H9 (cell line): ENCODE results near the gene LCE1E. TPM values are rescaled to one million over a fixed set of nuclear protein-coding genes. Genes with fewer than 3 reads are reported as not detected.

Experiments
- DNase-seq: peaks from one replicate; pipeline ENCODE4 v3.0.0-alpha.2; 2017
- H2AFZ ChIP-seq: one replicate; pipeline ENCODE4 v1.6.1; 2013; ENCODE audit warnings: mild to moderate bottlenecking, low read length, control low read depth, moderate library complexity
- H2AK5ac ChIP-seq: 2 replicates; pipeline ENCODE4 v1.6.1; 2013; ENCODE audit warnings: low read length, control low read depth, mixed read lengths; ENCODE audit not compliant: insufficient read length
- H2BK120ac ChIP-seq: one replicate; pipeline ENCODE4 v1.6.1; 2013; ENCODE audit warnings: low read depth, mild to moderate bottlenecking, low read length, control low read depth, inconsistent platforms; ENCODE audit not compliant: poor library complexity, severe bottlenecking
- H2BK12ac ChIP-seq: 2 replicates; pipeline ENCODE4 v1.6.1; 2013; ENCODE audit warnings: low read length, control low read depth, mixed read lengths, low read depth; ENCODE audit not compliant: insufficient read length
- H2BK15ac ChIP-seq: 2 replicates; pipeline ENCODE4 v1.6.1; 2013; ENCODE audit warnings: low read depth, low read length, control low read depth
- H2BK20ac ChIP-seq: one replicate; pipeline ENCODE4 v1.6.1; 2013; ENCODE audit warnings: low read depth, mild to moderate bottlenecking, low read length, control low read depth, inconsistent platforms; ENCODE audit not compliant: poor library complexity, severe bottlenecking
- H2BK5ac ChIP-seq: 2 replicates; pipeline ENCODE4 v1.6.1; 2013; ENCODE audit warnings: low read length, control low read depth, mixed read lengths; ENCODE audit not compliant: insufficient read length
- H3K14ac ChIP-seq: 2 replicates; pipeline ENCODE4 v1.6.1; 2013; ENCODE audit warnings: low read length, control low read depth; ENCODE audit not compliant: insufficient read depth
- H3K18ac ChIP-seq: 2 replicates; pipeline ENCODE4 v1.6.1; 2013; ENCODE audit warnings: low read depth, mild to moderate bottlenecking, mixed read lengths, low read length, control low read depth; ENCODE audit not compliant: insufficient read length
- H3K23ac ChIP-seq: 2 replicates; pipeline ENCODE4 v1.6.1; 2013; ENCODE audit warnings: low read length, control low read depth, mixed read lengths, low read depth; ENCODE audit not compliant: insufficient read length
- H3K23me2 ChIP-seq: 2 replicates; pipeline ENCODE4 v1.6.1; 2013; ENCODE audit warnings: low read depth, mild to moderate bottlenecking, mixed read lengths, low read length, control low read depth; ENCODE audit not compliant: insufficient read length, poor library complexity, severe bottlenecking
- H3K27ac ChIP-seq: 2 replicates; pipeline ENCODE4 v1.5.1; 2013; ENCODE audit warnings: low read length, control low read depth, mixed read lengths, low read depth; ENCODE audit not compliant: insufficient read length
- H3K27me3 ChIP-seq: 2 replicates; pipeline ENCODE4 v1.6.1; 2013; ENCODE audit warnings: low read length, control low read depth, inconsistent platforms; ENCODE audit not compliant: insufficient read depth
- H3K4ac ChIP-seq: 2 replicates; pipeline ENCODE4 v1.6.1; 2013; ENCODE audit warnings: low read depth, mild to moderate bottlenecking, control low read depth, inconsistent platforms, low read length, moderate library complexity
- H3K4me1 ChIP-seq: 2 replicates; pipeline ENCODE4 v1.6.1; 2013; ENCODE audit warnings: low read length, control low read depth, inconsistent platforms; ENCODE audit not compliant: insufficient read depth
- H3K4me2 ChIP-seq: 2 replicates; pipeline ENCODE4 v1.6.1; 2013; ENCODE audit warnings: low read length, control low read depth, mixed read lengths; ENCODE audit not compliant: insufficient read length, insufficient read depth
- H3K56ac ChIP-seq: 2 replicates; pipeline ENCODE4 v1.6.1; 2013; ENCODE audit warnings: low read depth, mild to moderate bottlenecking, mixed read lengths, low read length, control low read depth; ENCODE audit not compliant: insufficient read length
- H3K79me1 ChIP-seq: 2 replicates; pipeline ENCODE4 v1.6.1; 2013; ENCODE audit warnings: low read depth, mild to moderate bottlenecking, moderate library complexity, low read length, control low read depth, inconsistent platforms; ENCODE audit not compliant: insufficient read depth, poor library complexity, severe bottlenecking
- H3K79me2 ChIP-seq: 2 replicates; pipeline ENCODE4 v1.6.1; 2013; ENCODE audit warnings: low read length, control low read depth, inconsistent platforms; ENCODE audit not compliant: insufficient read depth
- H3K9ac ChIP-seq: 2 replicates; pipeline ENCODE4 v1.6.1; 2013; ENCODE audit warnings: low read length, control low read depth, mixed read lengths; ENCODE audit not compliant: insufficient read length; ENCODE audit errors: extremely low read depth
- H3K9me3 ChIP-seq: one replicate; pipeline ENCODE4 v1.6.1; 2013; ENCODE audit warnings: low read depth, low read length, inconsistent platforms; ENCODE audit not compliant: control insufficient read depth
- H3T11ph ChIP-seq: one replicate; pipeline ENCODE4 v1.6.1; 2013; ENCODE audit warnings: mild to moderate bottlenecking, low read length, control low read depth, inconsistent platforms
- H4K20me1 ChIP-seq: one replicate; pipeline ENCODE4 v1.6.1; 2013; ENCODE audit not compliant: control insufficient read depth, insufficient read length, insufficient read depth
- H4K5ac ChIP-seq: 2 replicates; pipeline ENCODE4 v1.6.1; 2013; ENCODE audit warnings: low read depth, mild to moderate bottlenecking, mixed read lengths, low read length, control low read depth; ENCODE audit not compliant: insufficient read length
- H4K8ac ChIP-seq: replicated peaks from 2 replicates; pipeline ENCODE4 v1.6.1; 2013; ENCODE audit warnings: low read length, control low read depth, mixed read lengths, low read depth; ENCODE audit not compliant: insufficient read length
- H4K91ac ChIP-seq: 2 replicates; pipeline ENCODE4 v1.6.1; 2013; ENCODE audit warnings: low read depth, mild to moderate bottlenecking, moderate library complexity, mixed read lengths, low read length, control low read depth; ENCODE audit not compliant: insufficient read length
- H3K27ac Mint-ChIP-seq, 3 experiments: 2 replicates in 2 of 3; 3 replicates in 1 of 3; pipeline ENCODE4 v1.8.0; 2020 to 2021; ENCODE audit warnings: mixed read lengths in 3 of 3, mild to moderate bottlenecking in 1 of 3, moderate library complexity in 1 of 3
- H3K27me3 Mint-ChIP-seq: 2 replicates; pipeline ENCODE4 v1.8.0; 2021; ENCODE audit warnings: low read depth, mild to moderate bottlenecking, moderate library complexity, mixed read lengths
- H3K36me3 Mint-ChIP-seq, 3 experiments: 2 replicates in 2 of 3; 3 replicates in 1 of 3; pipeline ENCODE4 v1.8.0; 2020 to 2021; ENCODE audit warnings: low read depth in 3 of 3, mixed read lengths in 3 of 3; ENCODE audit not compliant: insufficient read depth in 1 of 3
- H3K4me1 Mint-ChIP-seq, 2 experiments: 2 replicates each; pipeline ENCODE4 v1.8.0; 2020; ENCODE audit warnings: mixed read lengths in 2 of 2
- H3K4me3 Mint-ChIP-seq, 2 experiments: 2 replicates in 1 of 2; 3 replicates in 1 of 2; pipeline ENCODE4 v1.8.0; 2020 to 2021; ENCODE audit warnings: mild to moderate bottlenecking in 2 of 2, mixed read lengths in 2 of 2, moderate library complexity in 1 of 2
- H3K9me3 Mint-ChIP-seq, 2 experiments: 2 replicates in 1 of 2; 3 replicates in 1 of 2; pipeline ENCODE4 v1.8.0; 2020; ENCODE audit warnings: mild to moderate bottlenecking in 2 of 2, mixed read lengths in 2 of 2, moderate library complexity in 1 of 2
- WGBS: extraction: QIAGEN DNeasy Blood & Tissue Kit; methylation state at CpG from one replicate; pipeline ENCODE4 v1.1.7; 2013; ENCODE audit warnings: missing lambda C conversion rate, low lambda C conversion rate, mixed read lengths; ENCODE audit not compliant: insufficient read length; ENCODE audit errors: extremely low coverage; 5-methylcytosine and 5-hydroxymethylcytosine counted together
- total RNA-seq: library from RNA; stranded (reverse); gene quantifications from 2 replicates; pipeline ENCODE4 v1.2.1, GENCODE V29; 2021
- TF ChIP-seq, protein P1 (sequence below): fragments of 200-600 bp; sonication (generic); conservative IDR thresholded peaks from 3 replicates; pipeline ENCODE4 v1.8.0; 2021; ENCODE audit warnings: antibody characterized with exemption, mild to moderate bottlenecking

Gene LCE1E
- total RNA-seq, 1 experiment from 2014 or later = not detected

DNA sequence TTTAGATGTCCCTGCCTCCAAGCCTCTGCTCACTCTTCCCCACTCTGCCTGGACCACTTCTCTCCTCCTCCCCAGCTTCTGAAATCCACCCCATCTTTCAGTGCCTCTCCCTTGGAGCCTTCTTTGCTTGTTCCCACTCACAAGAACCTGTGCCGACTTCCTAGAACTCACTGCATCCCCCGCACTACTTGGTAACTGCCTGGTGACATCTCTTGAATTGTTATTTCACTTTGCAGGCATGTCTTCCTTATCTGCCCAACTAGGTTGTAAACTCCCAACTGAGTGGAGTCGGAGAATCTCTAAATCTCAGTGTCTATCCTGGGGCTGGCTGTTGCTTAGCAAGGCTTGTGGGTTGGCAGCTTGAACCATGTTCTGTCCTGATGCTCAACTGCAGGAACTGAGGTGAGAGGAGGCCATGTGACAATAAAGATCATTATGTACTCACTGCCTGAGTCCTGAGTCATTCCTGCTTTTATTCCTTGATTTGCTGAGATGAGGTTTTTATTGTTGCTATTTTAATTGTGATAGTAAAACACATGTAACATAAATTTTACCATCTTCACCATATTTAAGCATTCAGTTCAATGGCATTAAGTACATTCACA lies 24.3 kb upstream of the LCE1E start:
- H3K27ac Mint-ChIP-seq = no peak overlapping the region
- DNase-seq = no peak
- Histone ChIP-seq H3K4ac (no peak overlapping the region), H4K20me1 (no peaks in the 10 kb centered on the region), H3K79me2 (no peaks in the 10 kb centered on the region), H3K27ac (no peak overlapping the region), H3K27me3 (no peaks in the 10 kb centered on the region), H4K91ac (no peak overlapping the region), H3T11ph (no peak overlapping the region), H3K18ac (no peak overlapping the region), H4K5ac (no peak overlapping the region), H2AK5ac (no peak overlapping the region), H2BK120ac (no peak overlapping the region), H3K79me1 (no peaks in the 10 kb centered on the region), H3K4me1 (no peaks in the 10 kb centered on the region), H2BK20ac (no peak overlapping the region), H3K9ac (no peak overlapping the region), H3K56ac (no peak overlapping the region), H2BK12ac (no peak overlapping the region), H3K23ac (no peak overlapping the region), H3K23me2 (no peaks in the 10 kb centered on the region), H3K9me3 (peaks cover 99% of the 10 kb centered on the region), H2BK15ac (no peak overlapping the region), H3K14ac (no peak overlapping the region), H4K8ac (no peak overlapping the region), H2AFZ (no peak overlapping the region), H2BK5ac (no peak overlapping the region), H3K4me2 (no peak overlapping the region)
- WGBS = no CpG with 5 or more reads among the region's 3 CpGs
- peaks cover 92 to 95% of the 10 kb centered on the region in 2 experiments for H3K9me3 Mint-ChIP-seq
- H3K27me3 Mint-ChIP-seq = peaks cover 4% of the 10 kb centered on the region; the same call in 1 of the 2 replicates
- no peak overlapping the region for H3K4me3 Mint-ChIP-seq
- TF ChIP-seq, protein P1, sequence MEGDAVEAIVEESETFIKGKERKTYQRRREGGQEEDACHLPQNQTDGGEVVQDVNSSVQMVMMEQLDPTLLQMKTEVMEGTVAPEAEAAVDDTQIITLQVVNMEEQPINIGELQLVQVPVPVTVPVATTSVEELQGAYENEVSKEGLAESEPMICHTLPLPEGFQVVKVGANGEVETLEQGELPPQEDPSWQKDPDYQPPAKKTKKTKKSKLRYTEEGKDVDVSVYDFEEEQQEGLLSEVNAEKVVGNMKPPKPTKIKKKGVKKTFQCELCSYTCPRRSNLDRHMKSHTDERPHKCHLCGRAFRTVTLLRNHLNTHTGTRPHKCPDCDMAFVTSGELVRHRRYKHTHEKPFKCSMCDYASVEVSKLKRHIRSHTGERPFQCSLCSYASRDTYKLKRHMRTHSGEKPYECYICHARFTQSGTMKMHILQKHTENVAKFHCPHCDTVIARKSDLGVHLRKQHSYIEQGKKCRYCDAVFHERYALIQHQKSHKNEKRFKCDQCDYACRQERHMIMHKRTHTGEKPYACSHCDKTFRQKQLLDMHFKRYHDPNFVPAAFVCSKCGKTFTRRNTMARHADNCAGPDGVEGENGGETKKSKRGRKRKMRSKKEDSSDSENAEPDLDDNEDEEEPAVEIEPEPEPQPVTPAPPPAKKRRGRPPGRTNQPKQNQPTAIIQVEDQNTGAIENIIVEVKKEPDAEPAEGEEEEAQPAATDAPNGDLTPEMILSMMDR = no peak
- H3K36me3 Mint-ChIP-seq = peaks cover 21 to 40% (median 22%) of the 10 kb centered on the region in 3 experiments; a peak in 6 of 7 replicates
- H3K4me1 Mint-ChIP-seq = no peaks in the 10 kb centered on the region
